Activated T-helper 2 cell treated with anti-CD3 and anti-CD28 coated beads, Interferon-gamma antibody, Interleukin-2, Interleukin-4, amounts not matched to agents 10 μg/mL and 5 μg/mL and 100 μg/mL, durations not matched to agents 14 hours and 24 hours and 36 hours (primary cell): ENCODE results near the gene SLC46A2. TPM values are rescaled to one million over a fixed set of nuclear protein-coding genes. Genes with fewer than 3 reads are reported as not detected.
A peak's percentile ranks its signal among the peaks of the same experiment; 100 is the strongest.

ENCODE experiments used
- DNase-seq: peaks from one replicate; pipeline ENCODE4 v3.0.0; 2021; ENCODE audit warnings: low spot score
- H3K27ac Mint-ChIP-seq: one replicate; pipeline ENCODE4 v1.8.0; 2021; ENCODE audit warnings: mixed read lengths
- H3K27me3 Mint-ChIP-seq: one replicate; pipeline ENCODE4 v1.8.0; 2021; ENCODE audit warnings: low read depth, mixed read lengths
- H3K36me3 Mint-ChIP-seq: one replicate; pipeline ENCODE4 v1.8.0; 2021; ENCODE audit warnings: low read depth, mixed read lengths
- H3K4me1 Mint-ChIP-seq: one replicate; pipeline ENCODE4 v1.8.0; 2021; ENCODE audit warnings: low read depth, mixed read lengths
- H3K4me3 Mint-ChIP-seq: one replicate; pipeline ENCODE4 v1.8.0; 2021; ENCODE audit warnings: low read depth, mild to moderate bottlenecking, moderate library complexity, mixed read lengths
- H3K9me3 Mint-ChIP-seq: one replicate; pipeline ENCODE4 v1.8.0; 2021; ENCODE audit warnings: mixed read lengths
- intact Hi-C: fragments of 100-400 bp; cut with micrococcal nuclease; formaldehyde crosslinking; loops from one replicate; pipeline ENCODE4 v1.15.1; 2023
- total RNA-seq: library from RNA; stranded (reverse); gene quantifications from 2 replicates; pipeline ENCODE4 v1.2.3, GENCODE V29; 2022

SLC46A2 gene
- total RNA-seq, 1 donor from 2014 or later: not detected

- Mint-ChIP-seq H3K4me3 (no peak overlapping the region), H3K9me3 (no peaks in the 10 kb centered on the region), H3K36me3 (no peaks in the 10 kb centered on the region), H3K4me1 (peaks cover 8% of the 10 kb centered on the region), H3K27ac (no peak overlapping the region), H3K27me3 (no peaks in the 10 kb centered on the region)
- no peak for DNase-seq
- intact Hi-C loops: no loop called here
These were observed 41.2 kb downstream of the SLC46A2 start for GRCh38 chr9:112849363-112849922.

GRCh38 chr9:112848316-112849151 is 42.1 kb downstream of the SLC46A2 start:
- no peak for DNase-seq
- intact Hi-C loops: no loop called here
- Mint-ChIP-seq H3K4me3 (no peak overlapping the region), H3K36me3 (no peaks in the 10 kb centered on the region), H3K4me1 (peaks cover 12% of the 10 kb centered on the region), H3K27ac (no peak overlapping the region), H3K9me3 (no peaks in the 10 kb centered on the region), H3K27me3 (no peaks in the 10 kb centered on the region)

GRCh38 chr9:112846528-112847488 is 43.9 kb downstream of the SLC46A2 start:
- no peaks in the 10 kb centered on the region for H3K27me3 Mint-ChIP-seq
- no peak overlapping the region for H3K4me3 Mint-ChIP-seq
- intact Hi-C loops: no loop called here
- DNase-seq: no peak
- H3K9me3 Mint-ChIP-seq: no peaks in the 10 kb centered on the region
- no peak overlapping the region for H3K27ac Mint-ChIP-seq
- no peaks in the 10 kb centered on the region for H3K36me3 Mint-ChIP-seq
- H3K4me1 Mint-ChIP-seq: peaks cover 12% of the 10 kb centered on the region

- Mint-ChIP-seq H3K4me3 (no peak overlapping the region), H3K27ac (no peak overlapping the region)
These were observed 45.7 kb downstream of the SLC46A2 start for GRCh38 chr9:112844771-112845542.

GRCh38 chr9:112842555-112842954 is 48.1 kb downstream of the SLC46A2 start:
- Mint-ChIP-seq H3K4me1 (peaks cover 9% of the 10 kb centered on the region), H3K36me3 (no peaks in the 10 kb centered on the region), H3K27me3 (no peaks in the 10 kb centered on the region), H3K4me3 (no peak overlapping the region), H3K9me3 (no peaks in the 10 kb centered on the region), H3K27ac (no peak overlapping the region)
- no peak for DNase-seq
- intact Hi-C loops: no loop called here

More at GRCh38 chr9:112844771-112845542, 45.7 kb downstream of the SLC46A2 start:
- H3K9me3 Mint-ChIP-seq: no peaks in the 10 kb centered on the region
- no peaks in the 10 kb centered on the region for H3K36me3 Mint-ChIP-seq
- intact Hi-C loops: loop anchor here (1.0 kb wide), 1 partner anchor 58 kb away; no protein-coding TSS in a partner anchor
- peaks cover 12% of the 10 kb centered on the region for H3K4me1 Mint-ChIP-seq
- no peaks in the 10 kb centered on the region for H3K27me3 Mint-ChIP-seq
- peak; percentile 62 for DNase-seq

GRCh38 chr9:112841261-112841660 is 49.4 kb downstream of the SLC46A2 start:
- Mint-ChIP-seq H3K36me3 (no peaks in the 10 kb centered on the region), H3K4me1 (peaks cover 9% of the 10 kb centered on the region), H3K9me3 (no peaks in the 10 kb centered on the region), H3K27ac (no peak overlapping the region), H3K4me3 (no peak overlapping the region), H3K27me3 (no peaks in the 10 kb centered on the region)
- DNase-seq: no peak
- intact Hi-C loops: no loop called here

- Mint-ChIP-seq H3K27ac (no peak overlapping the region), H3K9me3 (no peaks in the 10 kb centered on the region), H3K27me3 (no peaks in the 10 kb centered on the region), H3K36me3 (no peaks in the 10 kb centered on the region), H3K4me1 (peaks cover 2% of the 10 kb centered on the region), H3K4me3 (no peak overlapping the region)
- intact Hi-C loops: no loop called here
- no peak for DNase-seq
These were observed 51.3 kb downstream of the SLC46A2 start for GRCh38 chr9:112839331-112839730.

GRCh38 chr9:112838342-112838741 is 52.3 kb downstream of the SLC46A2 start:
- Mint-ChIP-seq H3K27ac (no peak overlapping the region), H3K36me3 (no peaks in the 10 kb centered on the region), H3K4me1 (no peaks in the 10 kb centered on the region), H3K9me3 (no peaks in the 10 kb centered on the region), H3K4me3 (no peak overlapping the region), H3K27me3 (no peaks in the 10 kb centered on the region)
- intact Hi-C loops: no loop called here
- DNase-seq: no peak

- H3K9me3 Mint-ChIP-seq: no peaks in the 10 kb centered on the region
- intact Hi-C loops: no loop called here
- H3K27ac Mint-ChIP-seq: no peak overlapping the region
- H3K27me3 Mint-ChIP-seq: no peaks in the 10 kb centered on the region
- no peak overlapping the region for H3K4me3 Mint-ChIP-seq
- no peaks in the 10 kb centered on the region for H3K4me1 Mint-ChIP-seq
- DNase-seq: no peak
- no peaks in the 10 kb centered on the region for H3K36me3 Mint-ChIP-seq
These were observed 54.3 kb downstream of the SLC46A2 start for GRCh38 chr9:112836394-112836793.

- peaks cover 3% of the 10 kb centered on the region for H3K4me1 Mint-ChIP-seq
- no peaks in the 10 kb centered on the region for H3K36me3 Mint-ChIP-seq
These were observed 57.6 kb downstream of the SLC46A2 start for GRCh38 chr9:112833081-112833480.

GRCh38 chr9:112831969-112832368 is 58.7 kb downstream of the SLC46A2 start:
- Mint-ChIP-seq H3K27ac (no peak overlapping the region), H3K27me3 (no peaks in the 10 kb centered on the region), H3K36me3 (no peaks in the 10 kb centered on the region), H3K4me3 (no peak overlapping the region), H3K4me1 (peaks cover 3% of the 10 kb centered on the region), H3K9me3 (no peaks in the 10 kb centered on the region)
- DNase-seq: no peak
- intact Hi-C loops: no loop called here

More at GRCh38 chr9:112833081-112833480, 57.6 kb downstream of the SLC46A2 start:
- Mint-ChIP-seq H3K4me3 (no peak overlapping the region), H3K27me3 (no peaks in the 10 kb centered on the region), H3K9me3 (no peaks in the 10 kb centered on the region), H3K27ac (no peak overlapping the region)
- DNase-seq: no peak
- intact Hi-C loops: no loop called here

- Mint-ChIP-seq H3K36me3 (no peaks in the 10 kb centered on the region), H3K4me3 (no peak overlapping the region), H3K4me1 (peaks cover 3% of the 10 kb centered on the region), H3K27ac (no peak overlapping the region), H3K27me3 (no peaks in the 10 kb centered on the region), H3K9me3 (no peaks in the 10 kb centered on the region)
- intact Hi-C loops: no loop called here
- DNase-seq: no peak
These were observed 59.3 kb downstream of the SLC46A2 start for GRCh38 chr9:112831281-112831851.
